Activated naive CD8-positive, alpha-beta T cell treated with anti-CD3 and anti-CD28 coated beads, Interleukin-2, amount 50 U/mL, for 24 hours (primary cell): ENCODE measurements around the gene PUM2.

ENCODE experiments used
- ATAC-seq: fragments of 150-1000 bp; cut with Tn5 transposase; one replicate; pipeline ENCODE4 v1.10.0; 2021
- DNase-seq: peaks from one replicate; pipeline ENCODE4 v3.0.0; 2021
- H3K27ac Mint-ChIP-seq: one replicate; pipeline ENCODE4 v1.8.0; 2021; ENCODE audit warnings: mild to moderate bottlenecking, mixed read lengths
- H3K27me3 Mint-ChIP-seq: one replicate; pipeline ENCODE4 v1.8.0; 2021; ENCODE audit warnings: mixed read lengths
- H3K36me3 Mint-ChIP-seq: one replicate; pipeline ENCODE4 v1.8.0; 2021; ENCODE audit warnings: low read depth, mixed read lengths
- H3K4me1 Mint-ChIP-seq: one replicate; pipeline ENCODE4 v1.8.0; 2021; ENCODE audit warnings: mixed read lengths
- H3K4me3 Mint-ChIP-seq: one replicate; pipeline ENCODE4 v1.8.0; 2021; ENCODE audit warnings: mild to moderate bottlenecking, moderate library complexity, mixed read lengths
- H3K9me3 Mint-ChIP-seq: one replicate; pipeline ENCODE4 v1.8.0; 2021; ENCODE audit warnings: mixed read lengths

Gene PUM2

DNA sequence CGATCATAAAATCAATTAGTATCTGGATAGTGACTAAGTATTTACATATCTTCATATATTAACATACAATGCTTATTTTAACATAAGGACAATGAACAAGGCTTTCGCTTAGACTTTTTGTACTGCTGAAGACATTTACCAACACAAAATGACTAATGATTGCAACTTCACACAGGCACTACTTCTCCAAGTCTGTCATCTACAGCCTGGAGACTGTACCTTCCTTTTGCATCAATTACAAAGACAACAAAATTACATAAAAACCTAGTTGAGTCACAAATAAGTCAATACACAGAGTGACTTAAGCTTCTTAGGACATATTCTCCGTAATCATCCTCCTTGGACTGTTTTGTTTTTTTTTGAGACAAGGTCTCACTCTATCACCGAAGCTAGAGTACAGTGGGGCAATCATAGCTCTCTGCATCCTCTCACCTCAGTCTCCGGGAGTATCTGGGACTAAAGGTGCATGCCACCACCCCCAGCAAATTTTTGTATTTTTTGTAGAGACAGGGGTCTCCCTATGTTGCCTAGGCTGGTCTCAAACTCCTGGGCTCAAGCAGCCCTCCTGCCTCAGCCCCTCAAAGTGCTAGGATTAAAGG lies 15.9 kb downstream of the PUM2 start:
- H3K4me1 Mint-ChIP-seq = peaks cover 89% of the 10 kb centered on the region
- DNase-seq (no peak), ATAC-seq (no peak)
- H3K9me3 Mint-ChIP-seq = peaks cover 20% of the 10 kb centered on the region
- H3K27me3 Mint-ChIP-seq = no peaks in the 10 kb centered on the region
- no peak overlapping the region for H3K4me3 Mint-ChIP-seq
- H3K36me3 Mint-ChIP-seq = peaks cover 44% of the 10 kb centered on the region
- H3K27ac Mint-ChIP-seq = peak overlapping the region; percentile 9

DNA sequence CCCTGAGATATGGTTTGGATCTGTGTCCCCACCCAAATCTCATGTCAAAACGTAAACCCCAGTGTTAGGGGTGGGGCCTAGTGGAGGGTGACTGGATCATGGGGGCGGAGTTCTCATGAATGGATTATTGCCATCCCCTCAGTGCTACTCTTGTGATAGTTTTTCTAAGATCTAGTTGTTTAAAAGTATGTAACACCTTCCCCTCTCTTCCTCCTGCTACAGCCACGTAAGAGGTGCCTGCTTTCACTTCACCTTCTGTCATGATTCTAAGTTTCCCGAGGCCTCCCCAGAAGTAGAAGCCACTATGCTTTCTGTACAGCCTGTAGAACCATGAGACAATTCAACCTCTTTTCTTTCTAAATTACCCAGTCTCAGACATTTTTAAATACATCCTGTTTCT lies 16.9 kb downstream of the PUM2 start:
- DNase-seq = no peak
- no peak overlapping the region for H3K4me3 Mint-ChIP-seq
- peaks cover 21% of the 10 kb centered on the region for H3K9me3 Mint-ChIP-seq
- peak overlapping the region; percentile 27 for H3K27ac Mint-ChIP-seq
- peaks cover 91% of the 10 kb centered on the region for H3K4me1 Mint-ChIP-seq
- peaks cover 46% of the 10 kb centered on the region for H3K36me3 Mint-ChIP-seq
- H3K27me3 Mint-ChIP-seq = no peaks in the 10 kb centered on the region
- ATAC-seq = peak; percentile 24

DNA sequence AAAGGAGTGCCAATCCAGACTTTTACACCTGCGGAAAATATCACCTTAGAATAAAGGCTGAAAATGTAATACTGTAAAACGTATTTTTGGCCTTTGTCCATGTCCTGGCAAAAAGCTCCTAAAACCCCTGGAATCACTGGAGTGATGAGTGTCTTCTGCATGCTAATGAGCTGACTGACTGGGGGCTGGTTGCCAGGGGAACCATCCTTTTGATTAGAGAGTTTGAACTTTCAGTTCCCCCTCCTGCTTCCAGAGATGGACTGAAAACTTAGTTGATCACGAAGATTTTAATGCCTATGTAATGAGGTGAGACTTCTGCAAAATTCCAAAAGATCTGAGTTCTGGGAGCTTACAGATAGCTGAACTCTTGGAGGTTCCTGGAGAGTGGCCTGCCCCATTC lies 20.5 kb downstream of the PUM2 start:
- ATAC-seq (no peak), DNase-seq (no peak)
- Mint-ChIP-seq H3K27me3 (no peaks in the 10 kb centered on the region), H3K27ac (peak overlapping the region; percentile 64), H3K9me3 (peaks cover 21% of the 10 kb centered on the region), H3K36me3 (peaks cover 64% of the 10 kb centered on the region), H3K4me3 (no peak overlapping the region), H3K4me1 (peaks cover 87% of the 10 kb centered on the region)

DNA sequence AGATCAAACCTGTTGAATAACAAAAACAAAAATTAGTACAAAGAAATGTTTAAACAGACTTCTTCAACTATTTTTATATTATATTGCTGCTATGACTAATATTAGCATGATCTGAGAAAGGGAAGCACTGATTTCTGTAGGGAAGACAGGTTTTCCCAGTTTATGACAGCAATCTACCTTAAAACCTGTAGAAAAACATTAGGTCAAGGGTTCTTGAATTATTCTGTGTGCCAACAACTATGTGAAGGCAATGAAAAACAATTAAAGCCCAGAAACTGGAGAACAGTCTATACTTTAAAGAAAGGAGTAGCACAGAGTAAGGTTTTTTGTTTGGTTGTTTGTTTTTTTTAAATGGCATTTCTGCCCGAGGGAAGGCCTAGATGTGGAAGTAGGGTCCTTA lies 23.3 kb downstream of the PUM2 start:
- Mint-ChIP-seq H3K4me1 (peaks cover 83% of the 10 kb centered on the region), H3K4me3 (no peak overlapping the region), H3K9me3 (peaks cover 19% of the 10 kb centered on the region), H3K36me3 (peaks cover 71% of the 10 kb centered on the region), H3K27ac (no peak overlapping the region), H3K27me3 (no peaks in the 10 kb centered on the region)
- ATAC-seq (no peak), DNase-seq (no peak)

DNA sequence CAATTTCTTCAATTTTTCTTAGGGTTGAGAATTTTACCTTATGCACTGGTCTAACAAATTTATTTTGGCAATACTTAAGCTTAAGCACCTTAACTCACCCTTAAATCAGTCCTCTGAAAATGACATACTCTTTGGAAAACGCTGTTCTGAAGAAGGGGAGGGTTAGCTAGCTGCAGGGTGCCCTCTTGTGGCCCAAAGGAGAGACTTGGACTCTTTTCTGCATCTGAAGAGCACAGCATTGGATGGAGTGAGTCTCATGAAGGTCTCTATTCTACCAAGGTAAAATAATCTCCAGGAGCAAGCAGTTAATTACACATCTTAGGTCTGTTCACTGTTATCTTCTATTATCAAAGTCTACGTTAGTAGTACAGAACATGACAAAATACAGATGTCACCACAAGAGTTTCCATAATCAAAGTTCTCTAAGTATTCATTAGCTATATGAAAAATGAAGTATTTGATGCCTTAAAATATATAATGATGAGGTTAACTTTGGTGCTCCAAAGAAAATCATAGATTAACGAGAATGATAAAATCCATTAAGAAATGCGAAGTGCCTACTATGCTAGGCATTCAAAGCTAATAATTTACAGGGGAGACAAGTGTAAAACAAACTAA lies 24.4 kb downstream of the PUM2 start:
- Mint-ChIP-seq H3K27me3 (no peaks in the 10 kb centered on the region), H3K36me3 (peaks cover 69% of the 10 kb centered on the region), H3K4me1 (peaks cover 76% of the 10 kb centered on the region), H3K4me3 (no peak overlapping the region), H3K9me3 (peaks cover 9% of the 10 kb centered on the region), H3K27ac (no peak overlapping the region)
- ATAC-seq (peak; percentile 86), DNase-seq (peak; percentile 44)

DNA sequence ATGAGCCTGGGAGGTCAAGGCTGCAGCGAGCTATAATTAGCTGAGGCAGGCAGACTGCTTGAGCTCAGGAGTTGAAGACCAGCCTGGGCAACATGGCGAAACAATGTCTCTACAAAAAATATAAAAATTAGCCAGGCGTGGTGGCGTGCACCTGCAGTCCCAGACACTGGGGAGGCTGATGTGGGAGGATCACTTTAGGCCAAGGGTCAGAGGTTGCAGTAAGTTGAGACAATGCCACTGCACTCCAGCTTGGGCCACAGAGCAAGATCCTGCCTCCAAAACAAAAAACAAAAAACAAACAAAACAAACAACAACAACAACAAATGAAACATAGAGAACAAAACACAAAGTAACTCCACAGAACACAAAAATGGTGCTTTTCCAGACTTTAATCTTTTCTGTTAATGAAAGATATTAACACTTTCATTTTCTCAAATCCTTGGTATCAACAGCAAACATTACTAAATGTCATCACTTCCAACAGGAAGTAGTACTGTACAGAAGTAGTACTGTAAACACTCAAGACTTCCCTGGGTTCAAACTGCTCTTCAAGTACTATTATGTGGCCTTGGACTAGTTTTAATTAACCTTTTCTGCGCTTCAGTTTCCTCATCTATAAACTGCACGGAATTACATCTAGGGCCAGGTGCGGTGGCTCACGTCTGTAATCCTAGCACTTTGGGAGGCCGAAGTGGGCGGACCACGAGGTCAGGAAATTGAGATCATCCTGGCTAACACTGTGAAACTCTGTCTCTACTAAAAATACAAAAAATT lies 27.9 kb downstream of the PUM2 start:
- H3K9me3 Mint-ChIP-seq = no peaks in the 10 kb centered on the region
- H3K4me3 Mint-ChIP-seq = no peak overlapping the region
- H3K27ac Mint-ChIP-seq = peak overlapping the region; percentile 68
- H3K4me1 Mint-ChIP-seq = peaks cover 55% of the 10 kb centered on the region
- no peaks in the 10 kb centered on the region for H3K27me3 Mint-ChIP-seq
- DNase-seq (no peak), ATAC-seq (no peak)
- H3K36me3 Mint-ChIP-seq = peaks cover 71% of the 10 kb centered on the region

DNA sequence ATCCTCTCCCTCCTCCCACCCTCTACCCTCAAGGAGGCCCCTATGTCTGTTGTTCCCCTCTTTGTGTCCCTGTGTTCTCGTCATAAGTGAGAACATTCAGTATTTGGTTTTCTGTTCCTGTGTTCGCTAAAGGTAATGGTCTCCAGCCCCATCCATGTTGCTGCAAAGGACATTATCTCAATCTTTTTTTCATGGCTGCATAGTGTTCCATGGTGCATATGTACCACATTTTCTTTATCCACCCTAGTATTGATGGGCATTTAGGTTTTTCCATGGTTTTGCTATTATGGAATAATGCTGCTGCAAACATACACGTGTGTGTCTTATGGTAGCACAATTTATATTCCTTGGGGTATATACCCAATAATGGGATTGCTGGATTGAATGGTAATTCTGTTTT lies 33.0 kb downstream of the PUM2 start:
- DNase-seq = no peak
- no peaks in the 10 kb centered on the region for H3K27me3 Mint-ChIP-seq
- no peak overlapping the region for H3K4me3 Mint-ChIP-seq
- H3K4me1 Mint-ChIP-seq = peaks cover 32% of the 10 kb centered on the region
- H3K36me3 Mint-ChIP-seq = peaks cover 68% of the 10 kb centered on the region
- peak overlapping the region; percentile 59 for H3K27ac Mint-ChIP-seq
- no peaks in the 10 kb centered on the region for H3K9me3 Mint-ChIP-seq
- ATAC-seq = no peak

DNA sequence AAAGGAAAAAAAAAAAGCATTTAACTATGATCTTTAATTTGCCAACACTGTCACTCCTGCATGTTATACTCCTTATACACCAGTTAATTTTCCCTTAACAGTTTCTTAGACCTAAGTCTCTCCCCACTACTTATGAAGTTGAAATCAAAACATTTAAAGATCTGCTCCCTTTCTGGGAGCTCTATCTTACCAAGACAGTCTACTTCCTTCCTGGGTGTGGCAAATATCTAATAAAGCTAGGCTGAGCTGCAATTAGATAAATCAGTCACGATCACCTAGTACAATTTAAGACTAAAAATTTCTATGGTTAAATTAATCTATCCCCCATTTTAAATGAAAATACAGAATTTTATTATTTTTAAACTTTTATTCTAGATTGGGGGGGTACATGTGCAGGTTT lies 33.4 kb downstream of the PUM2 start:
- no peaks in the 10 kb centered on the region for H3K9me3 Mint-ChIP-seq
- no peak overlapping the region for H3K4me3 Mint-ChIP-seq
- no peak overlapping the region for H3K27ac Mint-ChIP-seq
- DNase-seq = no peak
- peaks cover 68% of the 10 kb centered on the region for H3K36me3 Mint-ChIP-seq
- no peaks in the 10 kb centered on the region for H3K27me3 Mint-ChIP-seq
- no peak for ATAC-seq
- peaks cover 29% of the 10 kb centered on the region for H3K4me1 Mint-ChIP-seq

DNA sequence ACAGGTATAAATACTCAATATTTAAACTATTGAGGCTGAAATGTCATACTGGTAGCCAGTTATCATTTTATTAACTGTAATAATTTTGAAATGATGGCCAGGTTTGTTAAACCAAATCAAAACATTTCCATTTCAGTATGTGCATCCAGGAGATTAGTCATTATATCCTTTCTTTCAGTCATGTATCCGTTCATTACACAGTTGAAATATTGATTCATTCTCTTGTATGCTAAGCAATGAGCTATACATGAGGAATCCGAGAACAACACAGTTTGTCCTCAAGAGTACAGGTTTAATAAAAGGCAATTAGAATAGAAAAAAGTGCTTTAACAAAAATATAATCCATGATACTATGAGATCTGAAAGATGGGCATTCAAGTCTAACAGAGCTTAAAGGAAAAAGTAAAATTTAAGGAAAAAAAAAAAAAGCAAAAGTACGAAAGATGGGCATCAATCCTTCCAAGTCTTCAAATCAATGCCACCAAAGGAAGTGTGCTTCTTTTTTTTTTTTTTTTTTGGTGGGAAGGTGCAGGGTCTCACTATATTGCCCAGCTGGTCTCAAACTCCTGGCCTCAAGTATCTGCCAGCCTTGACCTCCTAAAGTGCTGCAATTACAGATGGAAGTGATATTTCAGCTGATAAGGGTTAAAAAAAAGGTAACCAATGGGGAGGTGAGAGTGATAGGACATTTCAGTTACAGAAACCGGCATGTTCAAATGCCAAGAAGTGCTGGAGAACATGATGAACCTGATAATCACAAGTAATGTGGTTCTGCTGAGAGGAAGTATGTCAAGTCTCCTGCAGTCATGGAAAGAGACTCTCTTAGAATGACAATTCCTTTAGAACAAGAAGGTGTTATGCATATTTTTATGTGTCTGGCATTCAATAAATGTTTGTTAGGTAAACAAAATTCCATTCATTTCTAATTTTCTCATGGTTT lies 35.8 kb downstream of the PUM2 start:
- H3K36me3 Mint-ChIP-seq = peaks cover 58% of the 10 kb centered on the region
- H3K27ac Mint-ChIP-seq = no peak overlapping the region
- no peaks in the 10 kb centered on the region for H3K9me3 Mint-ChIP-seq
- DNase-seq (no peak), ATAC-seq (peak; percentile 33)
- peaks cover 20% of the 10 kb centered on the region for H3K4me1 Mint-ChIP-seq
- no peak overlapping the region for H3K4me3 Mint-ChIP-seq
- no peaks in the 10 kb centered on the region for H3K27me3 Mint-ChIP-seq

DNA sequence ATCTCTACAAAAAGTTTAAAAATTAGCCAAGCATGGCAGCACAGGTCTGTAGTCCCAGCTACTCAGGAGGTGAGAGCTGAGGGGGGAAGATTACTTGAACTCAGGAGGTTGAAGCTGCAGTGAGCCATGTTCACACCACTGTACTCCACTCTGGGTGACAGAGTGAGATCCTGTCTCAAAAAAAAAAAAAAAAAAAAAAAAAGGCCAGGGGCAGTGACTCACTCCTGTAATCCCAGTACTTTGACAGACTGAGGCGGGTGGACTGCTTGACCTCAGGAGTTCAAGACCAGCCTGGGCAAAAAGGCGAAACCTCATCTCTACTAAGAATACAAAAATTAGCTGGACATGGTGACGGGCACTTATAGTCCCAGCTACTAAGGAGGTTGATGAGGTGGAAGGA lies 37.0 kb downstream of the PUM2 start:
- no peak overlapping the region for H3K27ac Mint-ChIP-seq
- H3K36me3 Mint-ChIP-seq = peaks cover 52% of the 10 kb centered on the region
- H3K27me3 Mint-ChIP-seq = no peaks in the 10 kb centered on the region

DNA sequence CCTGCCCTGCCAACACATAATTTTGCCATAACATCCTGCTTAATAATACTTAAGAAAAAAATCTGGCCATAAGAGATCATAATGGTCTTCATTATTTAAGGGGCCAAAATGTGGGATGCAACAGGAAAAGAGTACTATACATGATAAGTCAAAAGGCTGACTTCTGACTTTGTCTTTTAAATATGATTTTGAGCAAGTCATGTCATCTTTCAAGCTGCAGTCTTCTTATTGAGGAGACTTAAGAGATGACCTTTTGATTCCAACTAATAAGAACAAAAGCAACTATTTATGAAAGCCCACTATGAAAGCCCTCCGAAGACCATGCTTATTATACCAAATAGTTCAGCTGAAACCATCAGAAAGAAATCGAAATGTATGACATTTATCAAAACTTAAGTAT lies 41.6 kb downstream of the PUM2 start:
- no peak overlapping the region for H3K27ac Mint-ChIP-seq
- H3K4me1 Mint-ChIP-seq = peaks cover 6% of the 10 kb centered on the region
- no peaks in the 10 kb centered on the region for H3K27me3 Mint-ChIP-seq
- no peak for DNase-seq
- H3K9me3 Mint-ChIP-seq = no peaks in the 10 kb centered on the region
- H3K36me3 Mint-ChIP-seq = peaks cover 44% of the 10 kb centered on the region
- H3K4me3 Mint-ChIP-seq = no peak overlapping the region
- ATAC-seq = no peak

More for the DNA sequence above, 37.0 kb downstream of the PUM2 start:
- H3K9me3 Mint-ChIP-seq = no peaks in the 10 kb centered on the region
- DNase-seq (no peak), ATAC-seq (peak; percentile 49)
- H3K4me3 Mint-ChIP-seq = no peak overlapping the region
- H3K4me1 Mint-ChIP-seq = peaks cover 16% of the 10 kb centered on the region

DNA sequence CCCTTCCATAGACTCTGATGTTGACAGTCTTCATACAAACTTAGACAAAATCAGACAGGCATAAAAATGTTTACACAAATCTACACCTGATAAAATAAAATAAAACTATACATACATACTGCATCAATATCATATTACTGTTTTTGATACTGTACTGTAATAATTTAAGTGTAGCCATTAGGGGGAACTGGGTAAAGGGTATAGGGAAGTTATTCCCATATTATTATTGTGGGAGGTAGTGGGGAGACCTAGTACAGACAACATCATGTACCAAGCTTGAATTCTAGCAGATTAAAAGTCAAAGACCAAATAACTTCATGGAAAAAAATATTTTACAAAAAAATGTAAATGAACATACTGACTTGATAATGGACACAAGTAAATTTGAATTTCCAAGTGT lies 43.3 kb downstream of the PUM2 start:
- no peak overlapping the region for H3K4me3 Mint-ChIP-seq
- no peak overlapping the region for H3K27ac Mint-ChIP-seq
- DNase-seq = no peak

DNA sequence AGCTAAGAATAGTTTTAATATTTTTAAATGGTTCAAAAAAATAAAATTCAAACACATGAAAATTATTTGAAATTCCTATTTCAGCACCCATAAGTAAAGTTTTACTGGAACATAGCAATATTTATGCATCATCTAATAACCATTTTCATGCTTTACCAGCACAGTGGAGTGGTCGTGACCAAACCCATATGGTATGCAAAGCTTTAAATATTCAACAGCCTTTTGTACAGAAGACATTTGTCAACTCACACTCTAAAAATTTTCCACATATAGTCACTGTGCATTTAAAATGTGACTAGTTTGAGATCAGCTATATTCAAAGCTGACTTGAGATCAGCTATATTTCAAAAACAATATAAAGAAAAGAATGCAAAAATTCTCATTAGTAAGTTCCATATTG lies 46.2 kb downstream of the PUM2 start:
- no peak overlapping the region for H3K27ac Mint-ChIP-seq
- H3K4me3 Mint-ChIP-seq = no peak overlapping the region
- no peak for ATAC-seq
- no peak for DNase-seq
- H3K27me3 Mint-ChIP-seq = no peaks in the 10 kb centered on the region
- no peaks in the 10 kb centered on the region for H3K9me3 Mint-ChIP-seq
- peaks cover 49% of the 10 kb centered on the region for H3K36me3 Mint-ChIP-seq
- H3K4me1 Mint-ChIP-seq = peaks cover 5% of the 10 kb centered on the region

More for the DNA sequence above, 43.3 kb downstream of the PUM2 start:
- H3K9me3 Mint-ChIP-seq = no peaks in the 10 kb centered on the region
- no peaks in the 10 kb centered on the region for H3K4me1 Mint-ChIP-seq
- H3K27me3 Mint-ChIP-seq = no peaks in the 10 kb centered on the region
- peaks cover 48% of the 10 kb centered on the region for H3K36me3 Mint-ChIP-seq
- ATAC-seq = no peak

DNA sequence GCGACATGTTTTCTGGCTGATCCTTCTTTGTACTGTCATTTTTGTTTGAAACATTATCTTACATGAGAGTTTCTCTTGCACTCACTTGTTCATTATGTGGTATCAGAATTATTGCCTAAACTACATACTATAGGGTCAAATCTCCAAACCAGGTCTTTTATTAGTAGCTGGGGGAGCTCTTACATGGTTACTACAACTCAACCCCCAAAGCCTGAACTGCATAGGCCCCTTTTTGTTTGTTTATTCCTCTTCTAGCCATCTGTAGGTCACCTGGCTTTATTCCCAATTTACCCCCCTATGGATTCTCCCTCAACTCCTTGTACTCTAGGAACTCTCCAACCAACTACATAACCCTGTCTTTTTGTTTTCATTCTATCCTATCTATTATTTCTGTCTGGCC lies 46.7 kb downstream of the PUM2 start:
- peaks cover 51% of the 10 kb centered on the region for H3K36me3 Mint-ChIP-seq

More for the DNA sequence above, 46.7 kb downstream of the PUM2 start:
- ATAC-seq (no peak), DNase-seq (no peak)
- H3K4me3 Mint-ChIP-seq = no peak overlapping the region
- no peaks in the 10 kb centered on the region for H3K9me3 Mint-ChIP-seq
- H3K4me1 Mint-ChIP-seq = peaks cover 10% of the 10 kb centered on the region
- no peaks in the 10 kb centered on the region for H3K27me3 Mint-ChIP-seq
- H3K27ac Mint-ChIP-seq = no peak overlapping the region
